ENCODE measurements around the gene CATSPER3. TPM values are rescaled to one million over a fixed set of nuclear protein-coding genes. Genes with fewer than 3 reads are reported as not detected.

The CATSPER3 gene
- total and polyA plus RNA-seq, 2 of the 13 experiments (the other 11 are each of a cell fraction or from before 2014, with no cell fraction given): 0.33 to 0.37 TPM

- TF ChIP-seq, protein P1, sequence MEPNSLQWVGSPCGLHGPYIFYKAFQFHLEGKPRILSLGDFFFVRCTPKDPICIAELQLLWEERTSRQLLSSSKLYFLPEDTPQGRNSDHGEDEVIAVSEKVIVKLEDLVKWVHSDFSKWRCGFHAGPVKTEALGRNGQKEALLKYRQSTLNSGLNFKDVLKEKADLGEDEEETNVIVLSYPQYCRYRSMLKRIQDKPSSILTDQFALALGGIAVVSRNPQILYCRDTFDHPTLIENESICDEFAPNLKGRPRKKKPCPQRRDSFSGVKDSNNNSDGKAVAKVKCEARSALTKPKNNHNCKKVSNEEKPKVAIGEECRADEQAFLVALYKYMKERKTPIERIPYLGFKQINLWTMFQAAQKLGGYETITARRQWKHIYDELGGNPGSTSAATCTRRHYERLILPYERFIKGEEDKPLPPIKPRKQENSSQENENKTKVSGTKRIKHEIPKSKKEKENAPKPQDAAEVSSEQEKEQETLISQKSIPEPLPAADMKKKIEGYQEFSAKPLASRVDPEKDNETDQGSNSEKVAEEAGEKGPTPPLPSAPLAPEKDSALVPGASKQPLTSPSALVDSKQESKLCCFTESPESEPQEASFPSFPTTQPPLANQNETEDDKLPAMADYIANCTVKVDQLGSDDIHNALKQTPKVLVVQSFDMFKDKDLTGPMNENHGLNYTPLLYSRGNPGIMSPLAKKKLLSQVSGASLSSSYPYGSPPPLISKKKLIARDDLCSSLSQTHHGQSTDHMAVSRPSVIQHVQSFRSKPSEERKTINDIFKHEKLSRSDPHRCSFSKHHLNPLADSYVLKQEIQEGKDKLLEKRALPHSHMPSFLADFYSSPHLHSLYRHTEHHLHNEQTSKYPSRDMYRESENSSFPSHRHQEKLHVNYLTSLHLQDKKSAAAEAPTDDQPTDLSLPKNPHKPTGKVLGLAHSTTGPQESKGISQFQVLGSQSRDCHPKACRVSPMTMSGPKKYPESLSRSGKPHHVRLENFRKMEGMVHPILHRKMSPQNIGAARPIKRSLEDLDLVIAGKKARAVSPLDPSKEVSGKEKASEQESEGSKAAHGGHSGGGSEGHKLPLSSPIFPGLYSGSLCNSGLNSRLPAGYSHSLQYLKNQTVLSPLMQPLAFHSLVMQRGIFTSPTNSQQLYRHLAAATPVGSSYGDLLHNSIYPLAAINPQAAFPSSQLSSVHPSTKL (CRISPR knock-in tag; IDR thresholded peaks at IDR 0.05): peak; percentile 16; the same call in 1 of the 2 replicates
- TF ChIP-seq ZNF720 (CRISPR knock-in tag; IDR thresholded peaks at IDR 0.05) (no peak), ZNF687 (CRISPR knock-in tag; IDR thresholded peaks at IDR 0.05) (peak; percentile 76), CBX5 (CRISPR knock-in tag; IDR thresholded peaks at IDR 0.05; ENCODE audit: borderline replicate concordance) (no peak), MED8 (CRISPR knock-in tag; IDR thresholded peaks at IDR 0.05; ENCODE audit: insufficient replicate concordance) (no peak), ISL2 (CRISPR knock-in tag; IDR thresholded peaks at IDR 0.05) (0 out of 2 replicates have a peak, but pooled peaks have one; percentile 19), NR0B2 (CRISPR knock-in tag; IDR thresholded peaks at IDR 0.05) (no peak; the same call in 1 of the 2 replicates), NFKBIZ (CRISPR knock-in tag; IDR thresholded peaks at IDR 0.05) (no peak), ZSCAN25 (CRISPR knock-in tag; IDR thresholded peaks at IDR 0.05) (peak; percentile 37; the same call in 1 of the 2 replicates), ZNF276 (CRISPR knock-in tag; IDR thresholded peaks at IDR 0.05; ENCODE audit: low read depth) (no peak), ZNF205 (CRISPR knock-in tag; IDR thresholded peaks at IDR 0.05) (peak; percentile 86)
- TF ChIP-seq, protein P2, sequence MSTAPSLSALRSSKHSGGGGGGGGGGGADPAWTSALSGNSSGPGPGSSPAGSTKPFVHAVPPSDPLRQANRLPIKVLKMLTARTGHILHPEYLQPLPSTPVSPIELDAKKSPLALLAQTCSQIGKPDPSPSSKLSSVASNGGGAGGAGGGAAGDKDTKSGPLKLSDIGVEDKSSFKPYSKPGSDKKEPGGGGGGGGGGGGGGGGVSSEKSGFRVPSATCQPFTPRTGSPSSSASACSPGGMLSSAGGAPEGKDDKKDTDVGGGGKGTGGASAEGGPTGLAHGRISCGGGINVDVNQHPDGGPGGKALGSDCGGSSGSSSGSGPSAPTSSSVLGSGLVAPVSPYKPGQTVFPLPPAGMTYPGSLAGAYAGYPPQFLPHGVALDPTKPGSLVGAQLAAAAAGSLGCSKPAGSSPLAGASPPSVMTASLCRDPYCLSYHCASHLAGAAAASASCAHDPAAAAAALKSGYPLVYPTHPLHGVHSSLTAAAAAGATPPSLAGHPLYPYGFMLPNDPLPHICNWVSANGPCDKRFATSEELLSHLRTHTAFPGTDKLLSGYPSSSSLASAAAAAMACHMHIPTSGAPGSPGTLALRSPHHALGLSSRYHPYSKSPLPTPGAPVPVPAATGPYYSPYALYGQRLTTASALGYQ (CRISPR knock-in tag; IDR thresholded peaks at IDR 0.05): no peak
- TF ChIP-seq, protein P3, sequence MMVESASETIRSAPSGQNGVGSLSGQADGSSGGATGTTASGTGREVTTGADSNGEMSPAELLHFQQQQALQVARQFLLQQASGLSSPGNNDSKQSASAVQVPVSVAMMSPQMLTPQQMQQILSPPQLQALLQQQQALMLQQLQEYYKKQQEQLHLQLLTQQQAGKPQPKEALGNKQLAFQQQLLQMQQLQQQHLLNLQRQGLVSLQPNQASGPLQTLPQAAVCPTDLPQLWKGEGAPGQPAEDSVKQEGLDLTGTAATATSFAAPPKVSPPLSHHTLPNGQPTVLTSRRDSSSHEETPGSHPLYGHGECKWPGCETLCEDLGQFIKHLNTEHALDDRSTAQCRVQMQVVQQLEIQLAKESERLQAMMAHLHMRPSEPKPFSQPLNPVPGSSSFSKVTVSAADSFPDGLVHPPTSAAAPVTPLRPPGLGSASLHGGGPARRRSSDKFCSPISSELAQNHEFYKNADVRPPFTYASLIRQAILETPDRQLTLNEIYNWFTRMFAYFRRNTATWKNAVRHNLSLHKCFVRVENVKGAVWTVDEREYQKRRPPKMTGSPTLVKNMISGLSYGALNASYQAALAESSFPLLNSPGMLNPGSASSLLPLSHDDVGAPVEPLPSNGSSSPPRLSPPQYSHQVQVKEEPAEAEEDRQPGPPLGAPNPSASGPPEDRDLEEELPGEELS (CRISPR knock-in tag; IDR thresholded peaks at IDR 0.05): no peak
Measured at GRCh38 chr5:135032999-135033861, 65.5 kb downstream of the CATSPER3 start (continued).
